ENCODE data around the gene ZNF414.

The ZNF414 gene

GRCh38 chr19:8503510-8503909, 10.5 kb downstream of the ZNF414 start:
- Histone ChIP-seq H3K4me1 (ENCODE audit: control insufficient read depth in 1 of 2, insufficient read depth in 2 of 2, low read length in 2 of 2) (peaks cover 0 to 8% of the 10 kb centered on the region in 2 donors), H3K27me3 (ENCODE audit: low read depth, low read length) (no peaks in the 10 kb centered on the region), H3K27ac (ENCODE audit: low read length) (no peak overlapping the region)

GRCh38 chr19:8501981-8502380, 12.0 kb downstream of the ZNF414 start:
- Histone ChIP-seq H3K36me3 (ENCODE audit: control insufficient read depth in 1 of 2, insufficient read depth in 2 of 2, low read length in 2 of 2) (no peaks in the 10 kb centered on the region), H3K9me3 (ENCODE audit: control insufficient read depth in 1 of 2, low read length in 2 of 2) (no peaks in the 10 kb centered on the region), H3K4me3 (ENCODE audit: low read depth in 1 of 2, low read length in 2 of 2) (peak overlapping the region in 1 of 2 donors; percentile 17), H3K4me1 (ENCODE audit: control insufficient read depth in 1 of 2, insufficient read depth in 2 of 2, low read length in 2 of 2) (peaks cover 0 to 8% of the 10 kb centered on the region in 2 donors), H3K27ac (ENCODE audit: low read length) (no peak overlapping the region), H3K27me3 (ENCODE audit: low read depth, low read length) (no peaks in the 10 kb centered on the region)

More at GRCh38 chr19:8503510-8503909, 10.5 kb downstream of the ZNF414 start:
- no peaks in the 10 kb centered on the region for H3K9me3 ChIP-seq (ENCODE audit: control insufficient read depth in 1 of 2, low read length in 2 of 2)
- no peak overlapping the region for H3K4me3 ChIP-seq (ENCODE audit: low read depth in 1 of 2, low read length in 2 of 2)
- no peaks in the 10 kb centered on the region for H3K36me3 ChIP-seq (ENCODE audit: control insufficient read depth in 1 of 2, insufficient read depth in 2 of 2, low read length in 2 of 2)

- Histone ChIP-seq H3K4me3 (ENCODE audit: low read depth in 1 of 2, low read length in 2 of 2) (peak overlapping the region in 1 of 2 donors; percentile 17), H3K4me1 (ENCODE audit: control insufficient read depth in 1 of 2, insufficient read depth in 2 of 2, low read length in 2 of 2) (peaks cover 0 to 3% of the 10 kb centered on the region in 2 donors), H3K9me3 (ENCODE audit: control insufficient read depth in 1 of 2, low read length in 2 of 2) (no peaks in the 10 kb centered on the region), H3K36me3 (ENCODE audit: control insufficient read depth in 1 of 2, insufficient read depth in 2 of 2, low read length in 2 of 2) (no peaks in the 10 kb centered on the region), H3K27ac (ENCODE audit: low read length) (no peak overlapping the region), H3K27me3 (ENCODE audit: low read depth, low read length) (no peaks in the 10 kb centered on the region)
Measured at GRCh38 chr19:8501516-8501915, 12.5 kb downstream of the ZNF414 start.

- no peaks in the 10 kb centered on the region for H3K9me3 ChIP-seq (ENCODE audit: control insufficient read depth in 1 of 2, low read length in 2 of 2)
- no peaks in the 10 kb centered on the region for H3K27me3 ChIP-seq (ENCODE audit: low read depth, low read length)
- H3K4me1 ChIP-seq (ENCODE audit: control insufficient read depth in 1 of 2, insufficient read depth in 2 of 2, low read length in 2 of 2), result no peaks in the 10 kb centered on the region
- no peak overlapping the region for H3K27ac ChIP-seq (ENCODE audit: low read length)
- H3K36me3 ChIP-seq (ENCODE audit: control insufficient read depth in 1 of 2, insufficient read depth in 2 of 2, low read length in 2 of 2), result no peaks in the 10 kb centered on the region
- H3K4me3 ChIP-seq (ENCODE audit: low read depth in 1 of 2, low read length in 2 of 2), result peak overlapping the region in 1 of 2 donors; percentile 3
Measured at GRCh38 chr19:8500158-8500557, 13.8 kb downstream of the ZNF414 start.

GRCh38 chr19:8499048-8499833, 14.7 kb downstream of the ZNF414 start:
- H3K36me3 ChIP-seq (ENCODE audit: control insufficient read depth in 1 of 2, insufficient read depth in 2 of 2, low read length in 2 of 2), result no peaks in the 10 kb centered on the region
- H3K27ac ChIP-seq (ENCODE audit: low read length), result no peak overlapping the region
- H3K27me3 ChIP-seq (ENCODE audit: low read depth, low read length), result no peaks in the 10 kb centered on the region
- H3K4me1 ChIP-seq (ENCODE audit: control insufficient read depth in 1 of 2, insufficient read depth in 2 of 2, low read length in 2 of 2), result no peaks in the 10 kb centered on the region
- H3K9me3 ChIP-seq (ENCODE audit: control insufficient read depth in 1 of 2, low read length in 2 of 2), result no peaks in the 10 kb centered on the region
- H3K4me3 ChIP-seq (ENCODE audit: low read depth in 1 of 2, low read length in 2 of 2), result no peak overlapping the region

GRCh38 chr19:8498295-8498694, 15.7 kb downstream of the ZNF414 start:
- H3K4me3 ChIP-seq (ENCODE audit: low read depth in 1 of 2, low read length in 2 of 2), result no peak overlapping the region
- H3K4me1 ChIP-seq (ENCODE audit: control insufficient read depth in 1 of 2, insufficient read depth in 2 of 2, low read length in 2 of 2), result no peaks in the 10 kb centered on the region
- H3K27me3 ChIP-seq (ENCODE audit: low read depth, low read length), result no peaks in the 10 kb centered on the region
- H3K9me3 ChIP-seq (ENCODE audit: control insufficient read depth in 1 of 2, low read length in 2 of 2), result no peaks in the 10 kb centered on the region
- no peak overlapping the region for H3K27ac ChIP-seq (ENCODE audit: low read length)
- H3K36me3 ChIP-seq (ENCODE audit: control insufficient read depth in 1 of 2, insufficient read depth in 2 of 2, low read length in 2 of 2), result no peaks in the 10 kb centered on the region

GRCh38 chr19:8494158-8494557, 19.8 kb downstream of the ZNF414 start:
- Histone ChIP-seq H3K36me3 (ENCODE audit: control insufficient read depth in 1 of 2, insufficient read depth in 2 of 2, low read length in 2 of 2) (peaks cover 0 to 16% of the 10 kb centered on the region in 2 donors), H3K27me3 (ENCODE audit: low read depth, low read length) (no peaks in the 10 kb centered on the region), H3K9me3 (ENCODE audit: control insufficient read depth in 1 of 2, low read length in 2 of 2) (no peaks in the 10 kb centered on the region), H3K27ac (ENCODE audit: low read length) (no peak overlapping the region), H3K4me3 (ENCODE audit: low read depth in 1 of 2, low read length in 2 of 2) (no peak overlapping the region), H3K4me1 (ENCODE audit: control insufficient read depth in 1 of 2, insufficient read depth in 2 of 2, low read length in 2 of 2) (no peaks in the 10 kb centered on the region)

GRCh38 chr19:8491574-8491973, 22.4 kb downstream of the ZNF414 start:
- no peaks in the 10 kb centered on the region for H3K9me3 ChIP-seq (ENCODE audit: control insufficient read depth in 1 of 2, low read length in 2 of 2)
- H3K36me3 ChIP-seq (ENCODE audit: control insufficient read depth in 1 of 2, insufficient read depth in 2 of 2, low read length in 2 of 2), result peaks cover 25 to 42% of the 10 kb centered on the region in 2 donors
- H3K4me1 ChIP-seq (ENCODE audit: control insufficient read depth in 1 of 2, insufficient read depth in 2 of 2, low read length in 2 of 2), result no peaks in the 10 kb centered on the region
- no peaks in the 10 kb centered on the region for H3K27me3 ChIP-seq (ENCODE audit: low read depth, low read length)
- no peak overlapping the region for H3K4me3 ChIP-seq (ENCODE audit: low read depth in 1 of 2, low read length in 2 of 2)
- H3K27ac ChIP-seq (ENCODE audit: low read length), result no peak overlapping the region

GRCh38 chr19:8490873-8491272, 23.1 kb downstream of the ZNF414 start:
- H3K4me1 ChIP-seq (ENCODE audit: control insufficient read depth in 1 of 2, insufficient read depth in 2 of 2, low read length in 2 of 2), result no peaks in the 10 kb centered on the region
- H3K27ac ChIP-seq (ENCODE audit: low read length), result no peak overlapping the region
- H3K36me3 ChIP-seq (ENCODE audit: control insufficient read depth in 1 of 2, insufficient read depth in 2 of 2, low read length in 2 of 2), result peaks cover 29 to 49% of the 10 kb centered on the region in 2 donors
- H3K9me3 ChIP-seq (ENCODE audit: control insufficient read depth in 1 of 2, low read length in 2 of 2), result no peaks in the 10 kb centered on the region
- no peak overlapping the region for H3K4me3 ChIP-seq (ENCODE audit: low read depth in 1 of 2, low read length in 2 of 2)
- no peaks in the 10 kb centered on the region for H3K27me3 ChIP-seq (ENCODE audit: low read depth, low read length)

- H3K36me3 ChIP-seq (ENCODE audit: control insufficient read depth in 1 of 2, insufficient read depth in 2 of 2, low read length in 2 of 2), result peaks cover 33 to 54% of the 10 kb centered on the region in 2 donors
- H3K4me1 ChIP-seq (ENCODE audit: control insufficient read depth in 1 of 2, insufficient read depth in 2 of 2, low read length in 2 of 2), result no peaks in the 10 kb centered on the region
- H3K27ac ChIP-seq (ENCODE audit: low read length), result no peak overlapping the region
- no peak overlapping the region for H3K4me3 ChIP-seq (ENCODE audit: low read depth in 1 of 2, low read length in 2 of 2)
- no peaks in the 10 kb centered on the region for H3K27me3 ChIP-seq (ENCODE audit: low read depth, low read length)
- no peaks in the 10 kb centered on the region for H3K9me3 ChIP-seq (ENCODE audit: control insufficient read depth in 1 of 2, low read length in 2 of 2)
Measured at GRCh38 chr19:8490395-8490760, 23.6 kb downstream of the ZNF414 start.

- Histone ChIP-seq H3K27ac (ENCODE audit: low read length) (no peak overlapping the region), H3K4me1 (ENCODE audit: control insufficient read depth in 1 of 2, insufficient read depth in 2 of 2, low read length in 2 of 2) (peaks cover 0 to 2% of the 10 kb centered on the region in 2 donors), H3K9me3 (ENCODE audit: control insufficient read depth in 1 of 2, low read length in 2 of 2) (no peaks in the 10 kb centered on the region), H3K36me3 (ENCODE audit: control insufficient read depth in 1 of 2, insufficient read depth in 2 of 2, low read length in 2 of 2) (peaks cover 39 to 60% of the 10 kb centered on the region in 2 donors), H3K27me3 (ENCODE audit: low read depth, low read length) (no peaks in the 10 kb centered on the region), H3K4me3 (ENCODE audit: low read depth in 1 of 2, low read length in 2 of 2) (no peak overlapping the region)
Measured at GRCh38 chr19:8489561-8490394, 24.2 kb downstream of the ZNF414 start.

Data from muscle layer of duodenum (tissue), 2 donors.